Measurements from ENCODE around the gene TNFSF11. TPM values are rescaled to one million over a fixed set of nuclear protein-coding genes. Genes with fewer than 3 reads are reported as not detected.

Gene TNFSF11
- total RNA-seq, 1 donor from 2014 or later: 0.29 TPM

- no peak for DNase-seq (ENCODE audit: extremely low read depth, low read depth, low spot score)
Measured at GRCh38 chr13:42607546-42607945, 33.6 kb downstream of the TNFSF11 start.

DNA sequence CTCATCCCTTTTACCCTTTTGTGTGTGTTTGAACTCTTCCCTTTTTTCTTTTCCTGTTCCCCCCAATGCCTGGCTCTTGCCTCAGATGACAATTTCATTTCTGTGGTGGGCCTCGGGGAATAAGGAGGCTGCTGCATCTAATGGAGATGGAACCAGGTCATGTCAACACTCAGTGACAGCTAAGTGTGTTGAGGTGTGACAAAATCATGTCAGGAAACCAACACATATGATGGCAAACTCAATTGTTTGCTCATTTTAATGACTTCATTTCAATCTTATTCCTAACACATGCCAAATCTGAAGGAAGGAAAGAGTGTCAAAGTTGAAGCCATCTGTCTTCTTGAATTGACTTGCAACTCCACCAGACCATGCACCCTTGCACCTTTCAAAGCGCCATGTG, 36.7 kb downstream of the TNFSF11 start:
- DNase-seq (ENCODE audit: extremely low read depth, low read depth, low spot score): no peak

DNA sequence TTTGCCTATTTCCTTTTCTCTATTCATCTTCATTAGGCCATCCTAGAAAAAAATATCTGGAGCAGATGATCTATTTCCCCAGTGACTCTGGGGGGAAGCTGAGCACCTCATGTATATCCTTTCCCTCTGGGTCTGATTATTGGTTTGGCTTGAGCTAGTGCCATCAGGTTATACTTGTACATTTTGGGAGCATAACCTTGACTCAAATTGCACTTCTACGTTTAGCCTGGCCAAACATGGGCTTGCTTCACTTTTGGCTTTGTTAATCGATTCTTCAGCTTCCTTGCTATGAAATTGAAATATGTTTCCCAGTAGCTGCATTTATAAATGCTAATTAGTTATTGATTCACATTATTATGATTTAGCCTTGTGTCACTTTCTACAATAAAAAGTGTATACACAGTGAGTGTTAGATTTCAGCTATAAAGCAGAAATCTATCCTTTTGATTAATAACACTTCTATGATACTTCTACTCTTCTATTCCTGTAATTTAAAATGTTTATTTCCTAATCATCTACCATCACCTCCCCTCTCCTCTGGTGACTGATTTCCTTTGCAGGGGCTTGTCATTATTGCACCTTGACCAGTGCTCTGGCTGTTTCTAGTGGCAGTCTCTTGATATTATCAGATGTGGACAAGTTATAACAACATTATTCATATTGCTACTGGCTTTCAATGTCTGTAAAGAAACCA, 37.3 kb downstream of the TNFSF11 start:
- no peak for DNase-seq (ENCODE audit: extremely low read depth, low read depth, low spot score)

GRCh38 chr13:42612021-42612765, 38.2 kb downstream of the TNFSF11 start:
- DNase-seq (ENCODE audit: extremely low read depth, low read depth, low spot score): no peak

DNA sequence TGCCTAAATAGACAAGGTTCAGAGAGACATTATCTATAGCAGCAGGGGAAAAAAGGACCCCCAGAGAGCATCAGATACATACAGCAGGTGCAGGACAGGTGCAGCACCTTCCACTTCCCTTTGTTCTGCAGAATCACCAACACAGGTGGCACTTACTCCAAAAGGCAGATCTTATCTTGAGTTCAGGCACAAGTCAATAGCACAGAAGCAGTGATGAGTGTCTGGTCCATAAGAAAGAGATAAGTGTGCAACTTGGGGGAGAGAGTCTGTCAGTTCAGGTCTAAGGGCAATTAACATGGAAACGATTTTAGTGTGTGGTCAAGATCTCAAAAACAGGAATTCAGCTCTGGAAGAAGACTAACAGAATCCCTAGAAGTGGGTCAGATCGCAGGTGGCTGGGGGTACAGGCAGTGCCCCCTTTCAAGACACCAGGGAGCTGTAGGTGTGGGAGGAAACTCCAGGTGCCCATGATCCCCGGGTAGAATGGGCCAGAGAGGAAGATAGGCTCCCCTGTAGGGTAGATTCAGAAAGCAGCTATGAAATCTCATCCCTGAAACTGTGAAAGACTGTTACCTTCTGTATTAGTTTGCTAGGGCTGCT, 40.6 kb downstream of the TNFSF11 start:
- DNase-seq (ENCODE audit: extremely low read depth, low read depth, low spot score): no peak

DNA sequence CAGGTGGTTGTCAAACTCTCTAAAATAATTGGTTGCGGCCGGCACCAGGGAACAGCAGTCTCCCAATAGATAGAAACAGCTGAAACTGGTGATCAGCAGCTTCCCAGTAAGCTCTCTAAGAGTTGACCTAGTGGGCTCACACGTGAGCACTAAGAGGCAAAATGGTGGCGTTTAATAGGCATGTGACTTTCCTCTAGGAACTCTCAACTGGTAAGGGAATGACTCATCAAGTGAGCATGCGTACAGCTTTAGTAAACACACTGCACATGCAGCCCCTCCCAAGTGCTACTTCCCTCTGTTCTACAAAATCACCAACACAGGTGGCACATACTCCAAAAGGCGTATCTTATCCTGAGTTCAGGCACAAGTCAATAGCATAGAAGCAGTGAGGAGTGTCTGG, 41.7 kb downstream of the TNFSF11 start:
- no peak for DNase-seq (ENCODE audit: extremely low read depth, low read depth, low spot score)

DNA sequence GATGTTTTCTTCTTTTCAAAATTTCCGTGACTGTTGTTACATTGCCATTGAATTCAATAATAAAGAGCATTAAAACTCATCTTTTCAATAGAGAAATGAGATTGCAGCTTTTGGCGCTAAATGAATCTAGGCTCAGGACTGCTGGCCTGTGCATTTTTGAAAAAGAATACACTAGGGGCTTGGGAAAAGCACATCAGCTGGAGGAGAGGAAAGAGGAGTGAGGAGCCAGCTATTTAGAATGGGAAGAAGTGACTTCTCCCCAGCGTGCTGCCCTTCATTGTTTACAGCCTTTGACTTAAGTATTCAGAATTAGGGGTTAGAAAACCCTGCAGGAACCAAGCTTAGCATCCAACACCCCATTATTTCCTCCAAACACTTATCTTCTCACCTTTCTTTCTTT, 43.3 kb downstream of the TNFSF11 start:
- DNase-seq (ENCODE audit: extremely low read depth, low read depth, low spot score): no peak

DNA sequence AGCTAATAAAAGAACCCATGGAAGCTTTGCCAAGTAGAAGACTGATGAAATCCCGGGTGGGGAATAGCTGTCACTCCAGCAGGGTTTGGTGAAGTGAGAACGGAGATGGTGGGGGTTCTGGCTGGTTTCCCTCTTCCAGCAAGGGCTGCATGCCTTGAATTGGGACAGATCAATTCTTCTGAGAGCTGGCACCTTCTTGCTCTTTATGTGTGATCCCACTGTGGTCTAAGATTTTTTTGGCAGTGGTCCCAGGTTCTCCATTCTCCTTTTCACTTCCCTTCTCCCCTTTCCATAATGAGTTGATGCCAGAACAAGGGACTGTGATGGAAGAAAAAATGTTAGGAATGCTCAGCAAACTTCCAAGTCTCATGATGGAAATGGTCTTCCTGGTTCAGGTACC, 50.0 kb downstream of the TNFSF11 start:
- no peak for DNase-seq (ENCODE audit: extremely low read depth, low read depth, low spot score)

GRCh38 chr13:42625611-42626010, 51.7 kb downstream of the TNFSF11 start:
- DNase-seq (ENCODE audit: extremely low read depth, low read depth, low spot score): no peak

GRCh38 chr13:42626176-42626860, 52.4 kb downstream of the TNFSF11 start:
- DNase-seq (ENCODE audit: extremely low read depth, low read depth, low spot score): no peak

DNA sequence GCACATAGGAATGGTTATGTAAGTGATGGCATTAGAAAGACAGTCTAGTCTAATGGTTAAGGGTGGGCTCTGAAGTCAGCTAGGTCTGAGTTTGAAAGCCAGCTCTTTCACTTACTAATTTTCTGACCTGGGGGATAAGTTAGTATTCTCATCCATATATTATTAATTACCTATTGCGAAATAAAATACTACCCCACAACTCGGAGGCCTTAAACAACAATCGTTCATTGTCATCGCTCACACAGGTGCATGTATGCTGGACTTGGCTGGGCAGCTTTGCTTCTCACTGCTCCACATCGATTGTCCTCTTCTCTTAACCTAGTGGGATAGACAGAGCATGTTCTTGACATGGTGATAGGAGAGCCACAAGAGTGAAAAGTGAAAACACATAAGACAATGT, 54.7 kb downstream of the TNFSF11 start:
- no peak for DNase-seq (ENCODE audit: extremely low read depth, low read depth, low spot score)

- DNase-seq (ENCODE audit: extremely low read depth, low read depth, low spot score): no peak
Measured at GRCh38 chr13:42631181-42631580, 57.2 kb downstream of the TNFSF11 start.

DNA sequence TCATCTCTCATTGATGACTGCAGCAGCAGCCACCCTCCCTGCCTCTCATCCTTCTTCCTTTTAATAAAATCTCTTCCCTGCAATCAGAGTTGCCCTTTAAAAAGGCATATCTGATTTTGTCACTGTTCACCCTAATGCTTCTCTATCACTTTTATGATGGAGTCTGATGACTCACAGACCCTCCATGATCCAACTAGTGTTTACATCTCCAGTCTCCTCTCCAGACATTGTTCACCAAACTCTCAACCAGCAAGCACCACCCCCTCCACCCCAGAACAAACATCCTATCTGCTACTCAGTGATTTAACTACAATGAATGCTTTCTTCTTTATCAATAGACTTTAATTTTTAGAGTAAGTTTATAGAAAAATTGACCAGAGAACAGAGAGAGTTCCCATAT, 59.5 kb downstream of the TNFSF11 start:
- DNase-seq (ENCODE audit: extremely low read depth, low read depth, low spot score): no peak

- DNase-seq (ENCODE audit: extremely low read depth, low read depth, low spot score): no peak
Measured at GRCh38 chr13:42638101-42638500, 64.1 kb downstream of the TNFSF11 start.

GRCh38 chr13:42638886-42639285, 64.9 kb downstream of the TNFSF11 start:
- DNase-seq (ENCODE audit: extremely low read depth, low read depth, low spot score): no peak

GRCh38 chr13:42643076-42643475, 69.1 kb downstream of the TNFSF11 start:
- no peak for DNase-seq (ENCODE audit: extremely low read depth, low read depth, low spot score)

GRCh38 chr13:42644841-42645240, 70.9 kb downstream of the TNFSF11 start:
- DNase-seq (ENCODE audit: extremely low read depth, low read depth, low spot score): no peak

GRCh38 chr13:42645717-42646116, 71.8 kb downstream of the TNFSF11 start:
- no peak for DNase-seq (ENCODE audit: extremely low read depth, low read depth, low spot score)

DNA sequence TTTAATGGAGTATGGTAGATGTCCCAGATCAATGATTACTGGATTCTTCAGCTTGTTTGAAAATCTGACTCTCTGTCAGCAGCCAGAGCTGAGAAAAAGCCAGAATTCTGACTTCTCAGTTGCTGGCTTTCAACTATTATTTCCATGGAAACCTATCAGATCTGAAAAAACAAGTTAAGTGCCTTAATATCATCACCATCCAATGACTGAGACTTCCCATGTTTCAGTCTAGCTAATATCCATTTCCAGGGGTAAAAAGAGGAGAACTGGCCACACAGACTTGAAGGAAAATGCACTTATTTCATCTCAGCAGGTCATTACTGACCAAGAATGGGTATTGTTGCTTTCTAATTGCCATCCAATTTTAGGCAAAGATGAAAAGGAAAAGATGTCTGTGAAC, 75.2 kb downstream of the TNFSF11 start:
- no peak for DNase-seq (ENCODE audit: extremely low read depth, low read depth, low spot score)

GRCh38 chr13:42649831-42650230, 75.9 kb downstream of the TNFSF11 start:
- DNase-seq (ENCODE audit: extremely low read depth, low read depth, low spot score): no peak

DNA sequence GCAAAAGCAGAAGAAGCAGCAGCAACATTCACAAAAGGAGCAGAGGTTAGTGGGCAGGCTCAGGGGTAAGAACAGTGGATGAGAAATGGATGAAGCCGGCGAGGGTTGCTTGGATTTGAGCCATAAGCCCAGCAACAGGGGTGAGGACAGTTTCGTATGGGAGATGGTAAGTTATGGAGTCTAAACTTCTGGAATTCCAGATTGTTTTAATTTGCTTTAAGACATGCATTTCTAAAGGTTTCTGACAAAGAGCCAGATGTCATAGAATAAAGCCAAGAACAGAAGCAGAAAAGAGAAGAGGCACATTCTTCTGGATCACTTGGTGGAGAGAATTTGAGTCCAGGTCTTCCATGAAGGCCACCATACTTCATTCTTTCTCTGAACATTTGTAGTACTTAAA, 76.6 kb downstream of the TNFSF11 start:
- DNase-seq (ENCODE audit: extremely low read depth, low read depth, low spot score): no peak
